Fibroblast of lung (primary cell): ENCODE results near the gene SLC36A3. TPM values are rescaled to one million over a fixed set of nuclear protein-coding genes. Genes with fewer than 3 reads are reported as not detected.

Source experiments
- DNase-seq, 2 donors: peaks; one replicate each; pipeline versions ENCODE4 v3.0.0 to v3.0.0-alpha.2; 2010; ENCODE audit warnings: low read depth in 2 of 2
- H2AFZ ChIP-seq: 2 replicates; pipeline ENCODE4 v1.5.1; 2012; ENCODE audit warnings: low read length, control low read depth, inconsistent platforms
- H3K27ac ChIP-seq: 2 replicates; pipeline ENCODE4 v1.5.1; 2011; ENCODE audit warnings: low read length, control low read depth; ENCODE audit not compliant: insufficient read depth
- H3K27me3 ChIP-seq: 2 replicates; pipeline ENCODE4 v1.5.1; 2011; ENCODE audit warnings: mild to moderate bottlenecking, low read length; ENCODE audit not compliant: control insufficient read depth, insufficient read depth
- H3K36me3 ChIP-seq: 2 replicates; pipeline ENCODE4 v1.5.1; 2011; ENCODE audit warnings: low read length; ENCODE audit not compliant: control insufficient read depth, insufficient read depth
- H3K4me1 ChIP-seq: 2 replicates; pipeline ENCODE4 v1.5.1; 2011; ENCODE audit warnings: low read length; ENCODE audit not compliant: control insufficient read depth, insufficient read depth; ENCODE audit errors: extremely low read depth
- H3K4me2 ChIP-seq: 2 replicates; pipeline ENCODE4 v1.5.1; 2011; ENCODE audit warnings: low read length, control low read depth; ENCODE audit not compliant: insufficient read depth; ENCODE audit errors: extremely low read depth
- H3K4me3 ChIP-seq, 4 experiments: fragments of 200-600 bp in 1 of 4; sonication (generic) in 1 of 4; replicated peaks in 1 of 4; 2 replicates each; pipeline ENCODE4 v1.5.1; 2011 to 2016; ENCODE audit warnings: low read length in 4 of 4, low read depth in 3 of 4, mild to moderate bottlenecking in 3 of 4, control low read depth in 2 of 4, inconsistent platforms in 1 of 4, mixed read lengths in 1 of 4; ENCODE audit not compliant: insufficient read depth in 1 of 4; ENCODE audit errors: control extremely low read depth in 1 of 4
- H3K79me2 ChIP-seq: 2 replicates; pipeline ENCODE4 v1.5.1; 2012; ENCODE audit warnings: mild to moderate bottlenecking, low read length, inconsistent platforms; ENCODE audit not compliant: control insufficient read depth, insufficient read depth
- H3K9ac ChIP-seq: 2 replicates; pipeline ENCODE4 v1.5.1; 2011; ENCODE audit warnings: mild to moderate bottlenecking, low read length, control low read depth; ENCODE audit not compliant: insufficient read depth
- H3K9me3 ChIP-seq: 2 replicates; pipeline ENCODE4 v1.5.1; 2012; ENCODE audit warnings: low read depth, low read length; ENCODE audit not compliant: control insufficient read depth, insufficient read depth
- H4K20me1 ChIP-seq: 2 replicates; pipeline ENCODE4 v1.5.1; 2011; ENCODE audit warnings: low read length; ENCODE audit not compliant: control insufficient read depth, insufficient read depth; ENCODE audit errors: extremely low read depth
- EZH2 ChIP-seq: IDR thresholded peaks from 2 replicates; pipeline ENCODE4 v1.5.1; 2012; ENCODE audit warnings: low read length, control low read depth, mild to moderate bottlenecking; ENCODE audit errors: missing control alignments
- polyA plus RNA-seq, 2 donors: library from polyadenylated mRNA; depleted of rRNA in 1 of 2; stranded (reverse) in 1 of 2; unstranded in 1 of 2; fragments of >200 nt; gene quantifications; 2 replicates each; pipeline ENCODE4 v1.2.1, GENCODE V29; 2011 to 2012; ENCODE audit warnings: missing spikeins in 1 of 2
- total RNA-seq: library from RNA; depleted of rRNA; stranded (reverse); fragments of >200 nt; gene quantifications from 2 replicates; pipeline ENCODE4 v1.2.1, GENCODE V29; 2014
- TF ChIP-seq, protein P1 (sequence below), 2 donors: IDR thresholded peaks in 1 of 2; conservative IDR thresholded peaks in 1 of 2; 1 replicate in 1 of 2; 2 replicates in 1 of 2; pipeline ENCODE4 v1.5.1; 2011 to 2012; ENCODE audit warnings: low read length in 2 of 2, control low read depth in 1 of 2, inconsistent platforms in 1 of 2, low read depth in 1 of 2, mild to moderate bottlenecking in 1 of 2

Gene SLC36A3
- total and polyA plus RNA-seq, 2 donors (not counting 1 experiment from before 2014, with no cell fraction given) = not detected

GRCh38 chr5:151249281-151249680 is 54.3 kb downstream of the SLC36A3 start:
- H3K36me3 ChIP-seq = no peaks in the 10 kb centered on the region
- no peak overlapping the region for H2AFZ ChIP-seq
- no peaks in the 10 kb centered on the region for H3K9me3 ChIP-seq
- no peaks in the 10 kb centered on the region for H3K4me1 ChIP-seq
- H3K4me3 ChIP-seq = no peak overlapping the region
- peaks cover 2% of the 10 kb centered on the region for H3K27me3 ChIP-seq
- H3K27ac ChIP-seq = no peak overlapping the region
- no peak overlapping the region for H3K9ac ChIP-seq
- no peak overlapping the region for H3K4me2 ChIP-seq
- TF ChIP-seq, protein P1, sequence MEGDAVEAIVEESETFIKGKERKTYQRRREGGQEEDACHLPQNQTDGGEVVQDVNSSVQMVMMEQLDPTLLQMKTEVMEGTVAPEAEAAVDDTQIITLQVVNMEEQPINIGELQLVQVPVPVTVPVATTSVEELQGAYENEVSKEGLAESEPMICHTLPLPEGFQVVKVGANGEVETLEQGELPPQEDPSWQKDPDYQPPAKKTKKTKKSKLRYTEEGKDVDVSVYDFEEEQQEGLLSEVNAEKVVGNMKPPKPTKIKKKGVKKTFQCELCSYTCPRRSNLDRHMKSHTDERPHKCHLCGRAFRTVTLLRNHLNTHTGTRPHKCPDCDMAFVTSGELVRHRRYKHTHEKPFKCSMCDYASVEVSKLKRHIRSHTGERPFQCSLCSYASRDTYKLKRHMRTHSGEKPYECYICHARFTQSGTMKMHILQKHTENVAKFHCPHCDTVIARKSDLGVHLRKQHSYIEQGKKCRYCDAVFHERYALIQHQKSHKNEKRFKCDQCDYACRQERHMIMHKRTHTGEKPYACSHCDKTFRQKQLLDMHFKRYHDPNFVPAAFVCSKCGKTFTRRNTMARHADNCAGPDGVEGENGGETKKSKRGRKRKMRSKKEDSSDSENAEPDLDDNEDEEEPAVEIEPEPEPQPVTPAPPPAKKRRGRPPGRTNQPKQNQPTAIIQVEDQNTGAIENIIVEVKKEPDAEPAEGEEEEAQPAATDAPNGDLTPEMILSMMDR (conservative IDR thresholded peaks at IDR 0.05 in 1 of 2, IDR thresholded peaks at IDR 0.05 in 1 of 2; ENCODE audit: low read depth in 1 of 2, low read length in 2 of 2) = no peak
- no peak for TF ChIP-seq EZH2
- no peaks in the 10 kb centered on the region for H3K79me2 ChIP-seq
- no peaks in the 10 kb centered on the region for H4K20me1 ChIP-seq
- no peak for DNase-seq

GRCh38 chr5:151248651-151249050 is 54.9 kb downstream of the SLC36A3 start:
- Histone ChIP-seq H3K27ac (no peak overlapping the region), H3K36me3 (no peaks in the 10 kb centered on the region), H3K9ac (no peak overlapping the region), H3K9me3 (no peaks in the 10 kb centered on the region), H3K27me3 (peaks cover 2% of the 10 kb centered on the region), H2AFZ (no peak overlapping the region), H4K20me1 (no peaks in the 10 kb centered on the region), H3K4me3 (no peak overlapping the region), H3K79me2 (no peaks in the 10 kb centered on the region), H3K4me1 (no peaks in the 10 kb centered on the region), H3K4me2 (no peak overlapping the region)
- no peak for TF ChIP-seq EZH2
- TF ChIP-seq, protein P1 (conservative IDR thresholded peaks at IDR 0.05 in 1 of 2, IDR thresholded peaks at IDR 0.05 in 1 of 2; ENCODE audit: low read depth in 1 of 2, low read length in 2 of 2) = no peak
- DNase-seq = no peak

GRCh38 chr5:151245680-151246219 is 57.8 kb downstream of the SLC36A3 start:
- no peaks in the 10 kb centered on the region for H3K4me1 ChIP-seq
- H3K9ac ChIP-seq = no peak overlapping the region
- no peak overlapping the region for H3K4me2 ChIP-seq
- no peak for DNase-seq
- H2AFZ ChIP-seq = no peak overlapping the region
- H3K4me3 ChIP-seq = no peak overlapping the region
- H4K20me1 ChIP-seq = no peaks in the 10 kb centered on the region
- H3K79me2 ChIP-seq = no peaks in the 10 kb centered on the region
- no peaks in the 10 kb centered on the region for H3K36me3 ChIP-seq
- H3K27me3 ChIP-seq = peaks cover 2% of the 10 kb centered on the region
- no peak overlapping the region for H3K27ac ChIP-seq
- TF ChIP-seq, protein P1 (conservative IDR thresholded peaks at IDR 0.05 in 1 of 2, IDR thresholded peaks at IDR 0.05 in 1 of 2; ENCODE audit: low read depth in 1 of 2, low read length in 2 of 2) = no peak
- no peak for TF ChIP-seq EZH2
- H3K9me3 ChIP-seq = no peaks in the 10 kb centered on the region
